A549 treated with DMSO at 1 μM for 4 hours (cell line): ENCODE measurements around the gene RRP7A. TPM values are rescaled to one million over a fixed set of nuclear protein-coding genes. Genes with fewer than 3 reads are reported as not detected.

Source experiments
- total RNA-seq: library from RNA; stranded (reverse); fragments of 200-300 nt; extraction: Qiagen RNA extraction; gene quantifications from 5 replicates; pipeline ENCODE4 v1.2.3, GENCODE V29; 2022; ENCODE audit warnings: low read depth

The RRP7A gene
- 46.4 to 58.6 TPM (median 55.1 TPM) in 5 replicates for total RNA-seq

GRCh38 chr22:42519525-42520401 lies at the start of gene RRP7A:
TSS of gene RRP7A (minus strand) at chr22:42519796. CDS start at chr22:42519786, 10 bp downstream.

GRCh38 chr22:42553475-42554361 lies 34.1 kb upstream of the RRP7A start, which contains the start of gene SERHL2:
TSS of gene SERHL2 (plus strand) at chr22:42553956. CDS start at chr22:42554021, 65 bp downstream.

Other genes with a start within 250 kb of the RRP7A start
- 12.7 to 16.1 TPM (median 15.9 TPM) in 5 replicates for gene TCF20, start 249.1 kb downstream of the RRP7A start, total RNA-seq
- gene NFAM1, start 87.4 kb downstream of the RRP7A start, total RNA-seq = not detected in 5 replicates
- gene SERHL2, start 34.2 kb upstream of the RRP7A start, total RNA-seq = 0.13 to 0.28 TPM (median 0.18 TPM) in 4 of 5 replicates, not detected in the other
- gene POLDIP3, start 95.1 kb upstream of the RRP7A start, total RNA-seq = 36.8 to 44.3 TPM (median 41.7 TPM) in 5 replicates
- not detected in 5 replicates for gene ATP5MGL, start 120.8 kb upstream of the RRP7A start, total RNA-seq
- gene CYB5R3, start 129.6 kb upstream of the RRP7A start, total RNA-seq = 92.6 to 114 TPM (median 96.7 TPM) in 5 replicates
- gene A4GALT, start 201.1 kb upstream of the RRP7A start, total RNA-seq = 11.6 to 16.4 TPM (median 13.2 TPM) in 5 replicates